GM12874 (cell line): ENCODE measurements around the gene ADH7.

Experiments used
- CTCF ChIP-seq: IDR thresholded peaks from 2 replicates; pipeline ENCODE4 v1.5.1; 2011; ENCODE audit warnings: low read depth, mild to moderate bottlenecking, control low read depth, low read length, moderate library complexity; ENCODE audit not compliant: insufficient read depth

Gene ADH7

GRCh38 chr4:99414401-99414800 is 20.7 kb downstream of the ADH7 start:
- TF ChIP-seq CTCF: no peak

GRCh38 chr4:99413140-99413539 is 22.0 kb downstream of the ADH7 start:
- TF ChIP-seq CTCF: no peak

GRCh38 chr4:99411041-99411440 is 24.1 kb downstream of the ADH7 start:
- no peak for TF ChIP-seq CTCF

GRCh38 chr4:99410075-99410474 is 25.1 kb downstream of the ADH7 start:
- no peak for TF ChIP-seq CTCF

- TF ChIP-seq CTCF: no peak
These were observed 26.8 kb downstream of the ADH7 start for GRCh38 chr4:99408346-99408745.

- peak; percentile 75 for TF ChIP-seq CTCF
These were observed 29.6 kb downstream of the ADH7 start for GRCh38 chr4:99405433-99406115.

GRCh38 chr4:99404595-99405287 is 30.4 kb downstream of the ADH7 start:
- no peak for TF ChIP-seq CTCF
